CD4-positive, alpha-beta T cell treated with Interferon gamma for 1 hour (primary cell): ENCODE data around the gene SP5.
"Not testable (repeated sequence)": the region's sequence is repeated elsewhere in the genome, so short reads cannot be mapped to it uniquely, and the experiment has no call there.

Source experiments
- DNase-seq: peaks from one replicate; pipeline ENCODE4 v3.0.0-alpha.2; 2020

The SP5 gene

DNA sequence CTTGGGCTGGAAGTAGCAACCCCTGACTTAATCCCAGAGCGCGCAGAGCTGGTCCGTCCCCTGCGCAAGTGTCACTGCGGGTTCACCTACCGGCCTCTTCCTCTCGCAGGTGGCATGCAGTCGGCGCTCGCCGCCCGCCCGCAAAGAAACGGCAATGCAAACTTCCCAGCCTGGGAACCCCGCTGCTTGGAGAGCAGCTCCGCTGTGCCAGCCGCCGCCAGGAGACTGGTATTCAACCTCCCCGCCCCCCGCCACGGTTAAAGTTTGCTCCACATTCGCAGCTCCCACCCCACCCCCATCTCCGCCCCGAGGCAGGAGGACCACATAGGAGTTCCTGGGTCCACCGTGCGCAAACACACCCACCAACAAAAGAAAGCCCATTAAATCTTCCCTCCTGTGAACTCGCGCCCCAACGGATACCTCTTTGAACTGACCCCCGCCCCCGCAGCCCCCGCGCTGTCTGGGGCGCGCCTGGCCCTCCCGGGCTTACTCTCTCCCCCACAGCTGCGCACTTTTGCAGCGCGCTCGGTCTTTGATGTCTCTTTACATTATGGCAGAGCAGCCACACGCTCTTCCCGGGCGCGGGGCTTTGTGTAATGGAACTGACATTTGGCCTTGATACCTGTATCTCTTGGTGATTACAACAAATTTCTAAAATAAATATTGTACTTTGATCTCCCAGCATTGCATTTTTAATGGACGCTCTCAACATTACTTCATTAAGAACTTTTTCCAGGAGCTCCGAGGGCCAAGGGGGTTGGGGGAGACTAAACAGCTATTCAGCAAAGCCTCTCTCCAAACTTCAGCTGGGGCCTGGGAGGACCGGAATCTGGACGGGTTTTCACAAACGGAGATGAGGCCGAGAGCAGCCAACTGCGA is 3.1 kb upstream of the SP5 start:
- DNase-seq = no peak

DNA sequence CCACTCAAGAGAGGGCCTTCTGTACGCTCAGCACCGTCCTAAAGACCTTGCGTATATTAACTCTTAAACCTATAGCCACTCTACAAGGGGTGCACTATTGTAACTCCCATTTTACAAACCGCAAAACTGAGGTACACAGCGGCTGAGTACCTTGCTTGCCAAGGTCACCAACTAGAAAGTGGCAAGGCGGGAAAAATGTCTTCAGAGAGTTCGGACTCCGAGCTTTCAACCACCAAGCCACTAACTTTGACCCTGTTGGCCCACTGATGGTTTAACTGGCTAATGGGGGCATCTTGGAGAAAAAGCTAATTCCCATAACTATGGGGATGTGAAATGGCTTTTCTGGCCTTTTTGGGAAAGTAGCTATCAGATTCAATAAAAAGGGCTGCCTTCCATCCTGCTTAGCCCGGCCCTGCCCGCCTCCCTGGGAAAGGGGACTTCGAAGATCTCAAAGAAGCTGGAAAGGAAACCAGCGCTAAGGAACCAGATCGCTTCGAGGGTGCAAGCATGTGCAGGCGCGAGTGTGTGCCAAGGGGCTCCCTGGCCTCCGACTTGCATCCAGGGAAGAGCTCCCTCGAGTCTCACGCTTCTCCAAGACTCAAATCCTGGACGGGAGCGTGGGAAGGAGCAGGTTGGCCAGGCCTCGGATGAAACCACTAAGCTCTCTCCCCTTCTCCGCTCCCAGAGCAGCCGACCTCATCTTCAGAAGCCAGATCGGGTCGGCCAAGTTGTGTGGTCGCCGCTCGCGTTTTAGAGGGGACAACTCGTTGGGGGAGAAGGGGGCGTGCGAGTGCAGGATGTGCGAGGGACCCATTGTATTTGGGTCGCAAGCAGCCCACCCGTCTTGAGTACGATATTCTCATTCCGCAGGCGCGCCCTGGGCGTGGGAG is 2.2 kb upstream of the SP5 start:
- no peak for DNase-seq

- DNase-seq = no peak
These were observed 1.4 kb upstream of the SP5 start for GRCh38 chr2:170713543-170714380.

GRCh38 chr2:170714381-170715061 is 616 bp upstream of the SP5 start:
- no peak for DNase-seq

GRCh38 chr2:170715932-170716777 is 1.0 kb downstream of the SP5 start:
- no peak for DNase-seq

GRCh38 chr2:170716851-170717598 is 1.9 kb downstream of the SP5 start:
- DNase-seq = peak; percentile 14

- DNase-seq = no peak
These were observed 2.4 kb downstream of the SP5 start for GRCh38 chr2:170717599-170717963.

DNA sequence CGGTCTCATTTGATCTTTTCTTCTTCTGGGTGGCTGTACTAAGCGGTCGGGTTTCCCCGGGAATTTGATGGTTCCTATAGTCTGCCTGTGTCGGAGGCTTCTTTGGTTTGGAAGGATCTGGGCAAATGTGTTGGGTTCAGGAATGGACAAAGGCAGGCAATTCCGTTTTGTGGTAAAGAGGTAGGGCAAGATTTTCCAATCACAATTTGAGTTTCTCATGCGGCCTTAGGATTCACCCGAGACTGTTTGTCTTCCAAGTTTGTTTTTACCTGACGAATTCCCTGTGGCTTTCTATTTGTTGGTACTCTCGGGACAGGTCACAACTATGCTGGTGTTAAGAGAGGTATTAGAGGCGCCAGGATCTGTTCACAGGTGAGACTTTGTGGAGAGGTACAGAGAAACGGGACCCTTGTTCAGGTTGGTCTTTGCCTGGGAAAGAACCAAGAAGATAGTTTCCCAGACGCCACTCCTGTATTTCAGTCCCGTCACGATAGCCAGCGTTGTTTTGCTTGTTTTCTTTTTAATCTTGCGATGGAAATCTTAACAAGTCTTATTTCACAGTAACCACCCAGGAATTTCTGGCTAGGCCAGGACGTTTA is 3.0 kb downstream of the SP5 start:
- DNase-seq = no peak

DNA sequence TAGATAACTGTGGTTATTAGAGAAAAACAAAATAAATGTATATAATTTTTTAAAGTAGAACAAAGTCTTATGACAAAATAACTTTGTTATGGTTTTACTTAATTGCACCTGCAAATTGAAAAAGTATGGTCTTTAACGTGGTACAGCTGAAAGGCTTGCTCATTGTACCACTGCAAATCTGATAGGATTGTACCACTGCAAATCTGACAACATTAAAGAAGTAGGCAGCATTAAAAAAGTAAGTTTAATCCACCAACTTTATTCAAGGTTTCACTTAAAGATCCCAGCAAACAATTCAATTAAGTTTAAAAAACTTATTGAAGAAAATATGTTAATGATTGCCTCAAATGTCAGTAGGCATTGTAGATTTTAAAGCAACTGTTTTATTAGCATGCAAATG is 4.7 kb downstream of the SP5 start:
- DNase-seq = no peak

DNA sequence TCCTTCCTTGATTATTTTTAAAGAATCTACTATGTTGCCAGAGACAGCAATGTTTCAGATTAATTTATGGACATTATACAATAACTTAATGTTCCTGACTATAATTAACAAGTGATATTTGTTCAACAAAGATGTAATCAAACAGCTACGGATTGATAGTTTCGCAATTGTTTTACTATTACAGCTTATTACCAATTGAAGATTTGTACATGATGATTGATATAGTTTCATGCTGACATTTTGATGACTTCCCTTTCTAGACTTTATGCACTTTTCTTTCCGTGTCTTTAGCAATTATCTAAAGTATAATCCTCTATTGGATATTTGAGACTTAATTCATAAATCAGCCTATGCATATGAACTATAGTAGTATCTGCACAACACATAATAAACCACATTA is 6.5 kb downstream of the SP5 start:
- DNase-seq = no peak

- DNase-seq = no peak
These were observed 7.2 kb downstream of the SP5 start for GRCh38 chr2:170722301-170722700.

DNA sequence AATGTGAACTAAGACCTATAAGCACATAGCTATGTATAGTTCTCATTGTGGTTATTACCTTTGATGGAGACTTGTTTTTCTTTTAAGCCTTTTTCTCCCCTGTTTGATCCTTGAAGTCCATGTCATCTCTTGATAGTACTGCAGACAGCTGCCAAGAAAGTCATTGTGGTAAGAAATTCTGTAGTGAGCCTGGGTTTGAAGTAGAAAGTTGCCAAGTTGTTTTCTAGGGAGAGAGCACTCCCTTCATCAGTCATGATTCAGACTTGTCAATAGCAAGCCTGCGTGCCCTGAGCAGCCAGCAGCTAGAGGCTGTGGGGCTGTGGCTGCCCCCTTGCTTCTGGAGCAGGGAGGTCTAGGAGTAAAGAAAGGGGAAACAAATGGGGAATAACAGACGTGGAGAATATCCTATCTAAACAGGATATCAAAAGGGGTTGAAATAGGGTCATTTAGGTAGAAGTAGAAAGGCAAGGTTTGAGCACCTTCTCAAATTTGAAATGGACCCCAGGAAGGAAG is 8.4 kb downstream of the SP5 start:
- DNase-seq = no peak

- no peak for DNase-seq
These were observed 18.9 kb downstream of the SP5 start for GRCh38 chr2:170733798-170734600.

DNA sequence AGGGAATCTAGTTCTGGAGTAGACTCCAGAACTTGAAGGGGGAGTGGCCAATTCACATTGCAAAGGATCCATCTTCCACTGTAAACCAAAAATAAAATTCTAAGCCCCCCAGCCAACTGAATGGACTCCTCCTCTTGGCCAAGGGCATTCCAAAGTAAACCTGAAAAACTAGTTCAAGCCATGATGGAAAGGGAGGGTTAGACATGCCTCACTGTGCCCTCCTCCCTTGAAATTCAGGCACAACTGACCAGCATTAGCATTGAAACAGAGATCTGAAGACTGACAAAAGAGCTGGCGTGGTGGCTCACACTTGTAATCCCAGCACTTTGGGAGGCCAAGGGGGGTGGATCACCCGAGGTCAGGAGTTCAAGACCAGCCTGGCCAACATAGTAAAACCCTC is 19.5 kb downstream of the SP5 start:
- DNase-seq = not testable (repeated sequence)

GRCh38 chr2:170736628-170737027 is 21.5 kb downstream of the SP5 start:
- DNase-seq = no peak

- no peak for DNase-seq
These were observed 22.3 kb downstream of the SP5 start for GRCh38 chr2:170737406-170737805.

DNA sequence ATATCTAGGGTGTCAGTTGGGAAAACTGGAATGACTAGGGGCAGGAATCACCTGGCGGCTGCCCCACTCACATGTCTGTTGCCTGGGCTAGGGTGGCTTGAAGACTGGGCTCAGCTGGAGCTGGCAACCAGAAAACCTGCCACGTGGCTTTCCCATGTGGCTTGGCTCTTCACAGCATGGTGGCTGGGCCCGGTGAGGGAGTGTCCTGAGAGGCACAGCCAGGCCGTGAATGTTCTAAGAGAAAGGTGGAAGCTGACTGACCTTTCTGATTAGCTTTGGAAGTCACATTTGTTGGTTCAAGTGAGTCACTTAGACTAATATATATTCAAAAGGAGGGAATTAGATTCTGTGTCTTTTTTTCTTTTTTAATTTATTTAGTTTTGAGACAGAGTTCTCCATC is 22.7 kb downstream of the SP5 start:
- DNase-seq = no peak

GRCh38 chr2:170739048-170739447 is 23.9 kb downstream of the SP5 start:
- DNase-seq = no peak

GRCh38 chr2:170739507-170740046 is 24.4 kb downstream of the SP5 start:
- DNase-seq = no peak
